ENCODE data around the gene ROR2.

GRCh38 chr9:91935066-91935749 lies 14.8 kb downstream of the ROR2 start:
- TF ChIP-seq POLR2AphosphoS5 (IDR thresholded peaks at IDR 0.05; ENCODE audit: low read depth, low read length) (no peak), TAF1 (IDR thresholded peaks at IDR 0.05; ENCODE audit: borderline replicate concordance, insufficient read depth, low read length) (no peak), REST (IDR thresholded peaks at IDR 0.05; ENCODE audit: insufficient read depth in 1 of 2, low read depth in 2 of 2, low read length in 2 of 2) (no peak), SIN3A (IDR thresholded peaks at IDR 0.05; ENCODE audit: borderline replicate concordance, insufficient read depth, low read length) (no peak)
